Amygdala (tissue), 56 donors: Measurements from ENCODE around the gene SCN5A.

Source experiments
- DNase-seq, 56 donors: peaks; one replicate each; lab custom pipeline; 2025; lab: John Stamatoyannopoulos, UW

Gene SCN5A

GRCh38 chr3:38603731-38604131 lies 45.8 kb downstream of the SCN5A start:
- no peak for DNase-seq

- DNase-seq, result no peak
Measured at GRCh38 chr3:38602576-38603250, 46.8 kb downstream of the SCN5A start.

GRCh38 chr3:38601956-38602550 lies 47.4 kb downstream of the SCN5A start:
- no peak for DNase-seq

GRCh38 chr3:38600551-38600950 lies 48.9 kb downstream of the SCN5A start:
- DNase-seq, result no peak

- no peak for DNase-seq
Measured at GRCh38 chr3:38599886-38600285, 49.6 kb downstream of the SCN5A start.

- DNase-seq, result no peak
Measured at GRCh38 chr3:38598791-38599190, 50.7 kb downstream of the SCN5A start.

GRCh38 chr3:38597502-38598060 lies 51.9 kb downstream of the SCN5A start:
- DNase-seq, result no peak

GRCh38 chr3:38595393-38595792 lies 54.1 kb downstream of the SCN5A start:
- DNase-seq, result no peak

GRCh38 chr3:38590521-38590920 lies 59.0 kb downstream of the SCN5A start:
- DNase-seq, result no peak

GRCh38 chr3:38588995-38589937 lies 60.2 kb downstream of the SCN5A start:
- DNase-seq, result no peak

GRCh38 chr3:38588371-38588971 lies 61.0 kb downstream of the SCN5A start:
- no peak for DNase-seq

GRCh38 chr3:38587548-38588131 lies 61.8 kb downstream of the SCN5A start:
- no peak for DNase-seq

GRCh38 chr3:38586546-38587520 lies 62.7 kb downstream of the SCN5A start:
- DNase-seq, result no peak

GRCh38 chr3:38585791-38586420 lies 63.6 kb downstream of the SCN5A start:
- no peak for DNase-seq

- DNase-seq, result no peak
Measured at GRCh38 chr3:38583688-38584087, 65.8 kb downstream of the SCN5A start.

GRCh38 chr3:38582941-38583645 lies 66.4 kb downstream of the SCN5A start:
- peak in 9 of 56 donors; percentile 8 to 38 (median 15) for DNase-seq

GRCh38 chr3:38582316-38582715 lies 67.2 kb downstream of the SCN5A start:
- no peak for DNase-seq

GRCh38 chr3:38581774-38582173 lies 67.7 kb downstream of the SCN5A start:
- no peak for DNase-seq
